HepG2 (cell line): ENCODE results near the gene LPO. TPM values are rescaled to one million over a fixed set of nuclear protein-coding genes. Genes with fewer than 3 reads are reported as not detected.

Experiments used
- ATAC-seq: fragments of 200-7000 bp; cut with Tn5 transposase; 3 replicates; pipeline ENCODE4 v1.9.1; 2020; ENCODE audit warnings: mild to moderate bottlenecking, moderate library complexity
- BruUV-seq: library from RNA; stranded (reverse); fragments of 400-500 nt; replicated peaks from 2 replicates; lab custom pipeline; 2021; lab: Mats Ljungman, UMichigan
- CTCF ChIA-PET: fragments of 300-600 bp; formaldehyde crosslinking; extraction: SDS; loops from one replicate; lab custom pipeline; 2021; ENCODE audit warnings: low total read pairs, inconsistent platforms, low intra/inter-chr PET ratio; lab: Yijun Ruan, JAX
- POLR2A ChIA-PET: fragments of 350-600 bp; sonication (Branson Sonifier 250); formaldehyde crosslinking; loops from one replicate; lab custom pipeline; 2020; ENCODE audit warnings: antibody characterized with exemption, inconsistent platforms; lab: Yijun Ruan, JAX
- DNase-seq: peaks from one replicate; pipeline ENCODE4 v3.0.0-alpha.2; 2015; ENCODE audit warnings: low spot score
- FAIRE-seq: peaks from 3 replicates; lab custom pipeline; 2011; peaks lifted over from hg19 to GRCh38; lab: Jason Lieb, UNC
- H2AFZ ChIP-seq: one replicate; pipeline ENCODE4 v1.6.1; 2011; ENCODE audit warnings: low read length, inconsistent platforms
- H3K27ac ChIP-seq: fragments of 300-600 bp; 3 replicates; pipeline ENCODE4 v1.8.0; 2011; ENCODE audit warnings: mixed run types, mild to moderate bottlenecking, mixed read lengths, low read length, inconsistent platforms; ENCODE audit not compliant: insufficient read depth; ENCODE audit errors: extremely low read length
- H3K27me3 ChIP-seq, 2 experiments: fragments of 200-600 bp in 1 of 2; 2 replicates in 1 of 2; 3 replicates in 1 of 2; pipeline versions ENCODE4 v1.6.0 to v1.8.0; 2011; ENCODE audit warnings: low read length in 2 of 2, mild to moderate bottlenecking in 2 of 2, moderate library complexity in 2 of 2, inconsistent platforms in 1 of 2; ENCODE audit not compliant: insufficient read depth in 2 of 2, control insufficient read depth in 1 of 2
- H3K36me3 ChIP-seq, 2 experiments: fragments of 200-600 bp in 1 of 2; replicated peaks in 1 of 2; 2 replicates in 1 of 2; 3 replicates in 1 of 2; pipeline versions ENCODE4 v1.5.1 to v1.8.0; 2011; ENCODE audit warnings: low read length in 2 of 2, inconsistent platforms in 1 of 2; ENCODE audit not compliant: insufficient read depth in 2 of 2, control insufficient read depth in 1 of 2
- H3K4me1 ChIP-seq: 2 replicates; pipeline ENCODE4 v1.5.1; 2012; ENCODE audit warnings: low read length, inconsistent platforms; ENCODE audit not compliant: insufficient read depth
- H3K4me2 ChIP-seq: 2 replicates; pipeline ENCODE4 v1.6.0; 2011; ENCODE audit warnings: low read depth, low read length, inconsistent platforms
- H3K4me3 ChIP-seq, 3 experiments: fragments of 200-600 bp in 1 of 3; sonication (generic), shearing (Covaris generic) in 1 of 3; replicated peaks in 1 of 3; 2 replicates each; pipeline ENCODE4 v1.5.1; 2011 to 2016; ENCODE audit warnings: low read length in 3 of 3, inconsistent platforms in 2 of 3, low read depth in 2 of 3, mild to moderate bottlenecking in 2 of 3, control low read depth in 1 of 3, mixed read lengths in 1 of 3; ENCODE audit not compliant: insufficient read depth in 1 of 3
- H3K79me2 ChIP-seq: one replicate; pipeline ENCODE4 v1.6.1; 2011; ENCODE audit warnings: low read length, inconsistent platforms; ENCODE audit not compliant: insufficient read depth
- H3K9ac ChIP-seq: 2 replicates; pipeline ENCODE4 v1.6.0; 2011; ENCODE audit warnings: mild to moderate bottlenecking, low read depth, low read length, inconsistent platforms; ENCODE audit not compliant: insufficient read depth
- H3K9me3 ChIP-seq: 2 replicates; pipeline ENCODE4 v1.5.1; 2012; ENCODE audit warnings: mild to moderate bottlenecking, low read length
- H4K20me1 ChIP-seq: 2 replicates; pipeline ENCODE4 v1.6.0; 2011; ENCODE audit warnings: inconsistent platforms, mild to moderate bottlenecking, low read length, moderate library complexity; ENCODE audit not compliant: insufficient read depth
- GTF2F1 ChIP-seq: fragments of 150-350 bp; IDR thresholded peaks from 2 replicates; pipeline ENCODE4 v1.6.1; 2014; ENCODE audit warnings: low read length
- NFIC ChIP-seq: IDR thresholded peaks from 2 replicates; pipeline ENCODE4 v1.6.1; 2012; ENCODE audit warnings: mild to moderate bottlenecking, low read length, inconsistent platforms
- RBM22 ChIP-seq: fragments of 200-400 bp; formaldehyde crosslinking; optimal IDR thresholded peaks from 2 replicates; pipeline ENCODE3; 2017; ENCODE audit warnings: mild to moderate bottlenecking, low read length, moderate library complexity
- RCOR2 ChIP-seq: IDR thresholded peaks from 2 replicates; pipeline ENCODE4 v1.6.1; 2016; ENCODE audit warnings: missing biosample characterization, missing genetic modification reagents
- SAP130 ChIP-seq: IDR thresholded peaks from 2 replicates; pipeline ENCODE4 v1.6.1; 2016; ENCODE audit warnings: low read depth
- ZFP41 ChIP-seq: sonication (generic); formaldehyde crosslinking; IDR thresholded peaks from 2 replicates; pipeline ENCODE4 v1.4.0; 2020; ENCODE audit warnings: mild to moderate bottlenecking, missing genetic modification reagents, borderline replicate concordance
- ZNF274 ChIP-seq: sonication (generic); formaldehyde crosslinking; IDR thresholded peaks from 2 replicates; pipeline ENCODE4 v1.5.1; 2020; ENCODE audit warnings: mild to moderate bottlenecking, missing genetic modification reagents
- ZNF383 ChIP-seq: sonication (generic); formaldehyde crosslinking; IDR thresholded peaks from 2 replicates; pipeline ENCODE4 v1.4.0; 2020; ENCODE audit warnings: missing genetic modification reagents, mild to moderate bottlenecking, borderline replicate concordance
- ZZZ3 ChIP-seq: sonication (generic); formaldehyde crosslinking; IDR thresholded peaks from 2 replicates; pipeline ENCODE4 v1.4.0; 2020; ENCODE audit warnings: missing genetic modification reagents, mild to moderate bottlenecking, borderline replicate concordance
- WGBS: methylation state at CpG from one replicate; pipeline ENCODE4 v1.1.6; 2017; ENCODE audit warnings: low lambda C conversion rate; 5-methylcytosine and 5-hydroxymethylcytosine counted together
- in situ Hi-C: cut with HindIII; loops from 2 replicates; pipeline ENCODE4 v1.10.0; 2017; ENCODE audit warnings: low pct_unique_long_range_greater_than_20kb; ENCODE audit not compliant: extremely low pct_ligation_motif_present
- intact Hi-C: fragments of 100-400 bp; cut with micrococcal nuclease; formaldehyde crosslinking; loops from one replicate; pipeline ENCODE4 v1.10.0; 2022; ENCODE audit not compliant: unreplicated experiment
- polyA plus RNA-seq, 8 experiments: library from polyadenylated mRNA; depleted of rRNA in 3 of 8; stranded (reverse) in 7 of 8; unstranded in 1 of 8; fragments of >200 nt; fragmentation: Illumina TruSeq in 4 of 8; extraction: Trizol in 4 of 8; gene quantifications; 2 replicates each; pipeline versions ENCODE4 v1.2.1 to v1.2.3, GENCODE V29; 2011 to 2016; ENCODE audit warnings: low read depth in 4 of 8, missing spikeins in 1 of 8, mixed read lengths in 1 of 8; ENCODE audit not compliant: insufficient read depth in 1 of 8
- total RNA-seq, 5 experiments: library from RNA; depleted of rRNA; stranded (reverse); fragments of >200 nt; fragmentation: Illumina TruSeq; extraction: Trizol; gene quantifications; 2 replicates each; pipeline ENCODE4 v1.2.3, GENCODE V29; 2016; ENCODE audit warnings: low read depth in 1 of 5
- TF ChIP-seq, protein P1 (sequence below): fragments of 450-650 bp; IDR thresholded peaks from 2 replicates; pipeline ENCODE4 v1.6.1; 2016
- TF ChIP-seq, protein P2 (sequence below): sonication (generic); formaldehyde crosslinking; IDR thresholded peaks from 2 replicates; pipeline ENCODE4 v1.5.1; 2020; ENCODE audit warnings: missing genetic modification reagents, mild to moderate bottlenecking, borderline replicate concordance
- TF ChIP-seq, protein P3 (sequence below): IDR thresholded peaks from 2 replicates; pipeline ENCODE4 v1.6.1; 2016; ENCODE audit warnings: low read depth, borderline replicate concordance
- TF ChIP-seq, protein P4 (sequence below): sonication (generic); formaldehyde crosslinking; IDR thresholded peaks from 2 replicates; pipeline ENCODE4 v1.5.0; 2020; ENCODE audit warnings: mild to moderate bottlenecking, missing genetic modification reagents
- TF ChIP-seq, protein P5 (sequence below): sonication (generic); formaldehyde crosslinking; IDR thresholded peaks from 2 replicates; pipeline ENCODE4 v1.4.0; 2020; ENCODE audit warnings: missing genetic modification reagents

Gene LPO
- total and polyA plus RNA-seq, 2 of the 13 experiments (the other 11 are each of a cell fraction or from before 2014, with no cell fraction given): not detected

DNA sequence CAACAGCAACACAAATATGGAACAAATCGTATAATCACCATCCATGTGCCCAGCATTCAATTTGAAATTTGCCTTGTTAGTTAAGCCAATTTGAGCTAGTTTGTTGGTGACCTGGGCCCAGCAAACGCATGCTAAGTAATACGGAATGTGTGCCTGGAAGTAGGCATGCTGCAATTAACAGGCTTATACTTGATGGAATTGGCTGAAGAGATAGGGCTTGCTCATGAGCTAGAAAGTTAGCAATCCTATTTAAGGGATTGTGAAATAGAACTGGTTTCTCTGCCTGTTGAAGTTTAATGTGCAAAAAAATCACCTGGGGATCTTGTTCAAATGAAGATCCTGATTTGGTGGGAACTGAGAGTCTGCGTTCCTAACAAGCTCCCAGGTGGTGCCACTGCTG lies 8.5 kb upstream of the LPO start (continued):
- TF ChIP-seq, protein P1, sequence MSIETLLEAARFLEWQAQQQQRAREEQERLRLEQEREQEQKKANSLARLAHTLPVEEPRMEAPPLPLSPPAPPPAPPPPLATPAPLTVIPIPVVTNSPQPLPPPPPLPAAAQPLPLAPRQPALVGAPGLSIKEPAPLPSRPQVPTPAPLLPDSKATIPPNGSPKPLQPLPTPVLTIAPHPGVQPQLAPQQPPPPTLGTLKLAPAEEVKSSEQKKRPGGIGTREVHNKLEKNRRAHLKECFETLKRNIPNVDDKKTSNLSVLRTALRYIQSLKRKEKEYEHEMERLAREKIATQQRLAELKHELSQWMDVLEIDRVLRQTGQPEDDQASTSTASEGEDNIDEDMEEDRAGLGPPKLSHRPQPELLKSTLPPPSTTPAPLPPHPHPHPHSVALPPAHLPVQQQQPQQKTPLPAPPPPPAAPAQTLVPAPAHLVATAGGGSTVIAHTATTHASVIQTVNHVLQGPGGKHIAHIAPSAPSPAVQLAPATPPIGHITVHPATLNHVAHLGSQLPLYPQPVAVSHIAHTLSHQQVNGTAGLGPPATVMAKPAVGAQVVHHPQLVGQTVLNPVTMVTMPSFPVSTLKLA: no peak
- no peak for TF ChIP-seq GTF2F1
- no peak for TF ChIP-seq ZZZ3 (CRISPR knock-in tag)

DNA sequence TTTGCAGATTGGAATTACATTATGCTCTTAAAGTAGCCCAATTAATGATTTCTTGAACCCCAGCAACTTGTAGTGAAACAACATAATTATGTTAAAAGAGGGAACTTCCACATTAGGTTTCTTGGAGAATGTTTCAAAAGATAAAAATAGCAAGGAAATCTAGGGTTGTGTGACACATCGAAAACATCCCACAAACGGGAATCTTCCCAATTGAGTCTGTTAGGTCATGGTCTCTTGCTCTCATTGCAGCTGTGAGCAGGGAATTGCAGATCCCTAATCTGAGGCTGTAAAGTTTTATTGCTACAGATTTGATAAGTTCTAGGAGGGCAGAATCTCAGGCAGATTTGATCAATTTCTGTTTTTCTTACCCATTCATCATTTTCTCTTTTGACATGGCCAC lies 6.7 kb upstream of the LPO start:
- BruUV-seq: no TSS peak
- Histone ChIP-seq H3K4me1 (no peaks in the 10 kb centered on the region), H3K27ac (no peak overlapping the region)
- TF ChIP-seq, protein P2, sequence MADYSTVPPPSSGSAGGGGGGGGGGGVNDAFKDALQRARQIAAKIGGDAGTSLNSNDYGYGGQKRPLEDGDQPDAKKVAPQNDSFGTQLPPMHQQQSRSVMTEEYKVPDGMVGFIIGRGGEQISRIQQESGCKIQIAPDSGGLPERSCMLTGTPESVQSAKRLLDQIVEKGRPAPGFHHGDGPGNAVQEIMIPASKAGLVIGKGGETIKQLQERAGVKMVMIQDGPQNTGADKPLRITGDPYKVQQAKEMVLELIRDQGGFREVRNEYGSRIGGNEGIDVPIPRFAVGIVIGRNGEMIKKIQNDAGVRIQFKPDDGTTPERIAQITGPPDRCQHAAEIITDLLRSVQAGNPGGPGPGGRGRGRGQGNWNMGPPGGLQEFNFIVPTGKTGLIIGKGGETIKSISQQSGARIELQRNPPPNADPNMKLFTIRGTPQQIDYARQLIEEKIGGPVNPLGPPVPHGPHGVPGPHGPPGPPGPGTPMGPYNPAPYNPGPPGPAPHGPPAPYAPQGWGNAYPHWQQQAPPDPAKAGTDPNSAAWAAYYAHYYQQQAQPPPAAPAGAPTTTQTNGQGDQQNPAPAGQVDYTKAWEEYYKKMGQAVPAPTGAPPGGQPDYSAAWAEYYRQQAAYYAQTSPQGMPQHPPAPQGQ (CRISPR knock-in tag): no peak
- TF ChIP-seq ZNF383 (no peak), SAP130 (CRISPR knock-in tag) (no peak), ZNF274 (CRISPR knock-in tag) (no peak), RCOR2 (CRISPR knock-in tag) (no peak), ZFP41 (CRISPR knock-in tag) (no peak), RBM22 (no peak), NFIC (no peak)
- TF ChIP-seq, protein P3, sequence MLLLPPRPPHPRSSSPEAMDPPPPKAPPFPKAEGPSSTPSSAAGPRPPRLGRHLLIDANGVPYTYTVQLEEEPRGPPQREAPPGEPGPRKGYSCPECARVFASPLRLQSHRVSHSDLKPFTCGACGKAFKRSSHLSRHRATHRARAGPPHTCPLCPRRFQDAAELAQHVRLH: no peak
- TF ChIP-seq, protein P4, sequence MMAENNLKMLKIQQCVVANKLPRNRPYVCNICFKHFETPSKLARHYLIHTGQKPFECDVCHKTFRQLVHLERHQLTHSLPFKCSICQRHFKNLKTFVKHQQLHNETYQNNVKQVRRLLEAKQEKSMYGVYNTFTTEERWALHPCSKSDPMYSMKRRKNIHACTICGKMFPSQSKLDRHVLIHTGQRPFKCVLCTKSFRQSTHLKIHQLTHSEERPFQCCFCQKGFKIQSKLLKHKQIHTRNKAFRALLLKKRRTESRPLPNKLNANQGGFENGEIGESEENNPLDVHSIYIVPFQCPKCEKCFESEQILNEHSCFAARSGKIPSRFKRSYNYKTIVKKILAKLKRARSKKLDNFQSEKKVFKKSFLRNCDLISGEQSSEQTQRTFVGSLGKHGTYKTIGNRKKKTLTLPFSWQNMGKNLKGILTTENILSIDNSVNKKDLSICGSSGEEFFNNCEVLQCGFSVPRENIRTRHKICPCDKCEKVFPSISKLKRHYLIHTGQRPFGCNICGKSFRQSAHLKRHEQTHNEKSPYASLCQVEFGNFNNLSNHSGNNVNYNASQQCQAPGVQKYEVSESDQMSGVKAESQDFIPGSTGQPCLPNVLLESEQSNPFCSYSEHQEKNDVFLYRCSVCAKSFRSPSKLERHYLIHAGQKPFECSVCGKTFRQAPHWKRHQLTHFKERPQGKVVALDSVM (CRISPR knock-in tag): no peak
- TF ChIP-seq, protein P5, sequence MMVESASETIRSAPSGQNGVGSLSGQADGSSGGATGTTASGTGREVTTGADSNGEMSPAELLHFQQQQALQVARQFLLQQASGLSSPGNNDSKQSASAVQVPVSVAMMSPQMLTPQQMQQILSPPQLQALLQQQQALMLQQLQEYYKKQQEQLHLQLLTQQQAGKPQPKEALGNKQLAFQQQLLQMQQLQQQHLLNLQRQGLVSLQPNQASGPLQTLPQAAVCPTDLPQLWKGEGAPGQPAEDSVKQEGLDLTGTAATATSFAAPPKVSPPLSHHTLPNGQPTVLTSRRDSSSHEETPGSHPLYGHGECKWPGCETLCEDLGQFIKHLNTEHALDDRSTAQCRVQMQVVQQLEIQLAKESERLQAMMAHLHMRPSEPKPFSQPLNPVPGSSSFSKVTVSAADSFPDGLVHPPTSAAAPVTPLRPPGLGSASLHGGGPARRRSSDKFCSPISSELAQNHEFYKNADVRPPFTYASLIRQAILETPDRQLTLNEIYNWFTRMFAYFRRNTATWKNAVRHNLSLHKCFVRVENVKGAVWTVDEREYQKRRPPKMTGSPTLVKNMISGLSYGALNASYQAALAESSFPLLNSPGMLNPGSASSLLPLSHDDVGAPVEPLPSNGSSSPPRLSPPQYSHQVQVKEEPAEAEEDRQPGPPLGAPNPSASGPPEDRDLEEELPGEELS: no peak
- TF ChIP-seq, all 625 proteins: peak for 0
- Histone ChIP-seq H2AFZ (no peak overlapping the region), H3K79me2 (no peaks in the 10 kb centered on the region), H3K4me2 (no peak overlapping the region), H3K36me3 (no peaks in the 10 kb centered on the region), H3K9me3 (no peaks in the 10 kb centered on the region), H3K9ac (no peak overlapping the region), H4K20me1 (no peaks in the 10 kb centered on the region), H3K4me3 (no peak overlapping the region), H3K27me3 (peaks cover 1 to 41% of the 10 kb centered on the region in 2 experiments; a peak in 4 of 5 replicates)
- no peak for ATAC-seq
- CTCF ChIA-PET: no interaction called here
- POLR2A ChIA-PET: no interaction called here
- intact Hi-C loops (no loop called here), in situ Hi-C loops (no loop called here)
- 4% methylated on average over 2 of the region's 2 CpGs for WGBS
- no peak for DNase-seq
- FAIRE-seq: no peak
